Hindlimb muscle (tissue), 1 donor: ENCODE data around the gene PTPN23. TPM values are rescaled to one million over a fixed set of nuclear protein-coding genes. Genes with fewer than 3 reads are reported as not detected.

Experiments used
- DNase-seq: peaks from one replicate; pipeline ENCODE4 v3.0.0-alpha.2; 2013
- polyA plus RNA-seq: library from polyadenylated mRNA; unstranded; fragments of 120-200 nt; gene quantifications from one replicate; pipeline ENCODE4 v1.2.1, GENCODE V29; 2013; ENCODE audit not compliant: insufficient read length

PTPN23 gene
- polyA plus RNA-seq, 1 donor, result 28.3 TPM

GRCh38 chr3:47407896-47408838 lies 27.3 kb downstream of the PTPN23 start:
- no peak for DNase-seq

- no peak for DNase-seq
Observed at GRCh38 chr3:47408839-47409229, 28.0 kb downstream of the PTPN23 start.

- no peak for DNase-seq
Observed at GRCh38 chr3:47409284-47409683, 28.5 kb downstream of the PTPN23 start.

DNA sequence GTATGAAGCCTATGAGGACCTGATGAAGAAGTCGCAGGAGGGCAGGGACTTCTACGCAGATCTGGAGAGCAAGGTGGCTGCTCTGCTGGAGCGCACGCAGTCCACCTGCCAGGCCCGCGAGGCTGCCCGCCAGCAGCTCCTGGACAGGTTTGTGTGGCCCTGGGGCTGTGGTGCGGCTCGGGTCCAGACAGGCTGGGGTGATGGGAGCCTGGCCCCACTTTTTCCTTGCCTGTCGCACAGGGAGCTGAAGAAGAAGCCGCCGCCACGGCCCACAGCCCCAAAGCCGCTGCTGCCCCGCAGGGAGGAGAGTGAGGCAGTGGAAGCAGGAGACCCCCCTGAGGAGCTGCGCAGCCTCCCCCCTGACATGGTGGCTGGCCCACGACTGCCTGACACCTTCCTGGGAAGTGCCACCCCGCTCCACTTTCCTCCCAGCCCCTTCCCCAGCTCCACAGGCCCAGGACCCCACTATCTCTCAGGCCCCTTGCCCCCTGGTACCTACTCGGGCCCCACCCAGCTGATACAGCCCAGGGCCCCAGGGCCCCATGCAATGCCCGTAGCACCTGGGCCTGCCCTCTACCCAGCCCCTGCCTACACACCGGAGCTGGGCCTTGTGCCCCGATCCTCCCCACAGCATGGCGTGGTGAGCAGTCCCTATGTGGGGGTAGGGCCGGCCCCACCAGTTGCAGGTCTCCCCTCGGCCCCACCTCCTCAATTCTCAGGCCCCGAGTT lies 29.0 kb downstream of the PTPN23 start:
- no peak for DNase-seq

GRCh38 chr3:47410417-47410720 lies 29.5 kb downstream of the PTPN23 start:
- no peak for DNase-seq

DNA sequence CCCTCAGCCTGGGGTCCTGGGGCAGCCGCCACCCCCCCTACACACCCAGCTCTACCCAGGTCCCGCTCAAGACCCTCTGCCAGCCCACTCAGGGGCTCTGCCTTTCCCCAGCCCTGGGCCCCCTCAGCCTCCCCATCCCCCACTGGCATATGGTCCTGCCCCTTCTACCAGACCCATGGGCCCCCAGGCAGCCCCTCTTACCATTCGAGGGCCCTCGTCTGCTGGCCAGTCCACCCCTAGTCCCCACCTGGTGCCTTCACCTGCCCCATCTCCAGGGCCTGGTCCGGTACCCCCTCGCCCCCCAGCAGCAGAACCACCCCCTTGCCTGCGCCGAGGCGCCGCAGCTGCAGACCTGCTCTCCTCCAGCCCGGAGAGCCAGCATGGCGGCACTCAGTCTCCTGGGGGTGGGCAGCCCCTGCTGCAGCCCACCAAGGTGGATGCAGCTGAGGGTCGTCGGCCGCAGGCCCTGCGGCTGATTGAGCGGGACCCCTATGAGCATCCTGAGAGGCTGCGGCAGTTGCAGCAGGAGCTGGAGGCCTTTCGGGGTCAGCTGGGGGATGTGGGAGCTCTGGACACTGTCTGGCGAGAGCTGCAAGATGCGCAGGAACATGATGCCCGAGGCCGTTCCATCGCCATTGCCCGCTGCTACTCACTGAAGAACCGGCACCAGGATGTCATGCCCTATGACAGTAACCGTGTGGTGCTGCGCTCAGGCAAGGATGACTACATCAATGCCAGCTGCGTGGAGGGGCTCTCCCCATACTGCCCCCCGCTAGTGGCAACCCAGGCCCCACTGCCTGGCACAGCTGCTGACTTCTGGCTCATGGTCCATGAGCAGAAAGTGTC lies 30.2 kb downstream of the PTPN23 start:
- DNase-seq, result no peak

- DNase-seq, result no peak
Observed at GRCh38 chr3:47411696-47412452, 31.1 kb downstream of the PTPN23 start.

DNA sequence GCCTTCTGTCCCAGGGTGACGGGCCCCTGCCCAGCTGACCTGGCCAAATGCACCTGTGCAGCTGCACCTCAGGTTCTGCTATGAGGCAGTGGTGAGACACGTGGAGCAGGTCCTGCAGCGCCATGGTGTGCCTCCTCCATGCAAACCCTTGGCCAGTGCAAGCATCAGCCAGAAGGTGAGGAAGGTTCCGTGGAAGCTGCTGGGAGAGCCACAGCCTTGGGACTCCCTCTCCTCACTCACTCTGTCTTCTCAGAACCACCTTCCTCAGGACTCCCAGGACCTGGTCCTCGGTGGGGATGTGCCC lies 31.6 kb downstream of the PTPN23 start:
- DNase-seq, result no peak

DNA sequence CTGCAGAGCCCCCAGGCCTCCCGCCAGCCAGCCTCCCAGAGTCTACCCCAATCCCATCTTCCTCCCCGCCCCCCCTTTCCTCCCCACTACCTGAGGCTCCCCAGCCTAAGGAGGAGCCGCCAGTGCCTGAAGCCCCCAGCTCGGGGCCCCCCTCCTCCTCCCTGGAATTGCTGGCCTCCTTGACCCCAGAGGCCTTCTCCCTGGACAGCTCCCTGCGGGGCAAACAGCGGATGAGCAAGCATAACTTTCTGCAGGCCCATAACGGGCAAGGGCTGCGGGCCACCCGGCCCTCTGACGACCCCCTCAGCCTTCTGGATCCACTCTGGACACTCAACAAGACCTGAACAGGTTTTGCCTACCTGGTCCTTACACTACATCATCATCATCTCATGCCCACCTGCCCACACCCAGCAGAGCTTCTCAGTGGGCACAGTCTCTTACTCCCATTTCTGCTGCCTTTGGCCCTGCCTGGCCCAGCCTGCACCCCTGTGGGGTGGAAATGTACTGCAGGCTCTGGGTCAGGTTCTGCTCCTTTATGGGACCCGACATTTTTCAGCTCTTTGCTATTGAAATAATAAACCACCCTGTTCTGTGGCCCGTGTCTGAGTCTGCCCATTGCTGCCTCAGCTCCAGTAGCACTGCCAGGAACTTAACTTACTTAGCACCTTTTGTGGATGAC lies 32.2 kb downstream of the PTPN23 start:
- no peak for DNase-seq

GRCh38 chr3:47413751-47414150 lies 32.9 kb downstream of the PTPN23 start:
- no peak for DNase-seq

DNA sequence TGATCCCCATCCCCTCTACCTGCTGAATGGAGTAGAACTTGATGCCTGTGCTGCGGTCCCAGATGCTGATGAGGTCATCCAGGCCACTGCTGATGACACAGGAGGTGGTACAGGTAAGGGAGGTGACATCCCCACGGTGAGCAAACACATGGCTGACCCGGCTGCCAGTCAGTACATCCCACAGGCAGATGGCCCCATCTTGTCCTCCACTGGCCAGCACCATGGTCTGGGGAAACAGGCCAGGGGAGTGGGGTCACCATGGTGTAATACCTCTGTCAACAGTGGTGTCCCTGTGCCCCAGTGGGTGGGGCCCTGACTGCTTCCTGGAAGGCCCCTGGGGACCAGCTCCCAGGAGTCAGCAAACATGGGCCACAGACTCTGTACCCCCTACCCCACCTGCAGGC lies 33.3 kb downstream of the PTPN23 start:
- DNase-seq, result no peak

DNA sequence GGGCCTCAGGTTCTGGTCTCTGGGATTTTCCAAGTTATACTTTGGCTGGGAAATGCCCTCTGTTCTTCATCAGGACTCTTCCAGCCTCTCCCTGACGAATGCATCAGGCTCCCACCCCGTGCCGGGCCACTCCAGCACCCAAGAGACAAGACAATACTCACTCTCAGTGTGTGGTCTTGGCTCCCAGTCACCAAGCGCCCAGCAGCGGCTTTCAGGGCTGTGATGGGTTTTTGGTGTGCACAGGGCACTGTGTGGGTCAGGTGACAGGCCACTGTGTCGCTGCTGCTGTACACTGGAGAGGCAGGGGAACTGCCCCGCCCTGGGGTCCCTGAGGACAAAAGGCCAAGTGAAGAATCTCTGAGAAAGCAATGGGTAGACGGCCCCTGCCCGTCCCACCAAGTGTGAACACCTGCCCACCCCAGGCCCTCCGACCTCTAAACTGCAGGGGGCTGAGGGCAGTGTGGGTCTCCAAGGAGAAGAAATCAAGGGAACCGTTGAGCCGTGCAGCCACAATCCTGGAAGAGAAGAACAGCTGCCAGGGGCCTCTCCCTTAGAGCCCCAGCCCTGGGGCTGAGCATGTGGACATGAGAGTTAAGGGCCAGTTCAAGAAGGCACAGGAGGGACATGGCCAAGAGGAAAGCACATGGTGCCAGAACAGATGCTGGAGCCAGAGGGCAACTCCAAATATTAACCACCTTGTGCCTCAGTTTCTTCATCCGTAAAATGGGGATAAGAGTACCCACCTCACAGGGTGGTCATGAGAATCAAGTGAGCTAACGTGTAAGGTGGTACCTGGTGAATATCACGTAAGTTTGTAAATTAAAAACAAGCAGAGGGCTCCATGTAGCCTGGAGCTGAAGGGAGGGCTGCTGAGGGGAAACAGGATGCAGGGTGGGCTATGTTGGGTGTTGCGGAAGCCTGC lies 34.1 kb downstream of the PTPN23 start:
- DNase-seq, result no peak

- DNase-seq, result no peak
Observed at GRCh38 chr3:47416041-47416440, 35.2 kb downstream of the PTPN23 start.

GRCh38 chr3:47418167-47419082 lies 37.6 kb downstream of the PTPN23 start:
- DNase-seq, result no peak

GRCh38 chr3:47419083-47420043 lies 38.5 kb downstream of the PTPN23 start:
- DNase-seq, result no peak

DNA sequence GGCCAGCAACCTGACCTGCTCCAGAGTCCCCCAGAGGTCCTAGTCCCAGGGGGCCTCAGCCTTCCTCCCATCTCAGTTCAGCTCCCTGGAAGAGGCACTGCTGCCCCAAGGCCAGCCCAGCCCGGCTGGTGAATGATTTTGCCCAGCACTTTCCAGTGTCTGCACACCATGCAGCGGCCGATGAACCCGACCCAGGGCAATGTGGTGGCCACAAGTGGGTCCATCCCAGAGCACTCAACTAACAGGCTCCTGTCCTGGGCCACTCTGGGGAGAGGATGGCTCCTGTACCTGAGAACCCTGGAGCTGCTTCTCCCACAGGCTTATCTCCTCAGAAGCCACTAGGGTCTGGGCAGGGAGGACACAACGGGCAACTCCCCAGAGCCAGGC lies 39.2 kb downstream of the PTPN23 start:
- DNase-seq, result no peak

- peak; percentile 82 for DNase-seq
Observed at GRCh38 chr3:47420511-47421484, 40.0 kb downstream of the PTPN23 start.
